ENCODE data around the gene HORMAD2. TPM values are rescaled to one million over a fixed set of nuclear protein-coding genes. Genes with fewer than 3 reads are reported as not detected.

Gene HORMAD2
- total RNA-seq, 4 donors from 2014 or later = not detected

DNA sequence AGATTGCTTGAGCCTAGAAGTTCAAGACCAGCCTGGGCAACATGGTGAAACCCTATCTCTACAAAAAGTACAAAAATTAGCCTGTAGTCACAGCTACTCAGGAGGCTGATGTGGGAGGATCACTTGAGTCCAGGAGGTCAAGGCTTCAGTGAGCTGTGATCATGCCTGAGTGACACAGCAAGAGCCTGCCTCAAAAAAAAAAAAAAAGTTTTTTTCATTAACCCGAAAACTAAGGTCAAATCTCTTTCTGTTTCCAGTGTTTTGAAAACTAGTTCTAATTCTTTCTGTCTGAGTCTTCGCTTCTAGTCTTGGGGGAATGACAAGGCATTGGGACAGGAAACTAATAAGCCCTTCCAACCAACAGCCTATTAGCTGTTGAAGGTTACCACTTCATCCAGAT is 108.6 kb downstream of the HORMAD2 start:
- DNase-seq (ENCODE audit: extremely low spot score) = no peak
- Histone ChIP-seq H3K36me3 (no peaks in the 10 kb centered on the region), H3K9me3 (no peaks in the 10 kb centered on the region), H3K4me1 (peaks cover 0 to 9% (median 7%) of the 10 kb centered on the region in 4 donors), H3K27me3 (no peaks in the 10 kb centered on the region), H3K27ac (replicated peaks in 1 of 4) (no peak overlapping the region), H3K4me3 (no peak overlapping the region)
- intact Hi-C loops (cut with DNase I) = no loop called here
- 91% methylated on average over 2 of the region's 2 CpGs for WGBS
- TF ChIP-seq POLR2AphosphoS5 (IDR thresholded peaks at IDR 0.05) = no peak
- TF ChIP-seq, protein P1, sequence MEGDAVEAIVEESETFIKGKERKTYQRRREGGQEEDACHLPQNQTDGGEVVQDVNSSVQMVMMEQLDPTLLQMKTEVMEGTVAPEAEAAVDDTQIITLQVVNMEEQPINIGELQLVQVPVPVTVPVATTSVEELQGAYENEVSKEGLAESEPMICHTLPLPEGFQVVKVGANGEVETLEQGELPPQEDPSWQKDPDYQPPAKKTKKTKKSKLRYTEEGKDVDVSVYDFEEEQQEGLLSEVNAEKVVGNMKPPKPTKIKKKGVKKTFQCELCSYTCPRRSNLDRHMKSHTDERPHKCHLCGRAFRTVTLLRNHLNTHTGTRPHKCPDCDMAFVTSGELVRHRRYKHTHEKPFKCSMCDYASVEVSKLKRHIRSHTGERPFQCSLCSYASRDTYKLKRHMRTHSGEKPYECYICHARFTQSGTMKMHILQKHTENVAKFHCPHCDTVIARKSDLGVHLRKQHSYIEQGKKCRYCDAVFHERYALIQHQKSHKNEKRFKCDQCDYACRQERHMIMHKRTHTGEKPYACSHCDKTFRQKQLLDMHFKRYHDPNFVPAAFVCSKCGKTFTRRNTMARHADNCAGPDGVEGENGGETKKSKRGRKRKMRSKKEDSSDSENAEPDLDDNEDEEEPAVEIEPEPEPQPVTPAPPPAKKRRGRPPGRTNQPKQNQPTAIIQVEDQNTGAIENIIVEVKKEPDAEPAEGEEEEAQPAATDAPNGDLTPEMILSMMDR (IDR thresholded peaks at IDR 0.05) = no peak
- TF ChIP-seq POLR2A (IDR thresholded peaks at IDR 0.05; ENCODE audit: low read depth) = no peak
- TF ChIP-seq EP300 (IDR thresholded peaks at IDR 0.05) = no peak

DNA sequence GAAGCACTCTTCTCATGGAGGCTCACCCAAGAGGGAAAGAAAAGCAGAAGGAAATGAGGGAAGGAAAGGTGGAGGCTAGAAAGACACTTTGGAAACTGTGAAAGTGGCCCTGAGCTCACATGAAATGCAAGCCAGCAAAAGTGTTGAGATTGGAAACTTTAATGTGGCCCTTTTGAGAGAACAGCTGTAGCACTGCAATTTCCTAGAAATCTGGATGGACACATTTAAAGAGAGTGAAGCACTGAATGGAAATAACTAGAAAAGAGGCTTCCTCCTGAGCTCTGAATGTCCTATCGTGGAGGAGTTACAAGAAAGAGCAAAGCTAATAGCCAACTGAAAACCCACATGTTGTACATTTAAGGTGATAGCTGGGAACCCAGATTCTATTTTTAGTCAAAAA is 110.3 kb downstream of the HORMAD2 start:
- TF ChIP-seq EP300 (IDR thresholded peaks at IDR 0.05) (no peak), POLR2AphosphoS5 (IDR thresholded peaks at IDR 0.05) (no peak), POLR2A (IDR thresholded peaks at IDR 0.05; ENCODE audit: low read depth) (no peak)
- TF ChIP-seq, protein P1 (IDR thresholded peaks at IDR 0.05) = no peak
- intact Hi-C loops (cut with DNase I) = no loop called here
- DNase-seq (ENCODE audit: extremely low spot score) = peak; percentile 39
- WGBS = 63% methylated on average over 1 of the region's 1 CpG
- H3K27me3 ChIP-seq = no peaks in the 10 kb centered on the region
- no peak overlapping the region for H3K27ac ChIP-seq (replicated peaks in 1 of 4)
- H3K4me3 ChIP-seq = no peak overlapping the region
- H3K4me1 ChIP-seq = peaks cover 4 to 9% (median 6%) of the 10 kb centered on the region in 4 donors
- no peaks in the 10 kb centered on the region for H3K9me3 ChIP-seq
- no peaks in the 10 kb centered on the region for H3K36me3 ChIP-seq

DNA sequence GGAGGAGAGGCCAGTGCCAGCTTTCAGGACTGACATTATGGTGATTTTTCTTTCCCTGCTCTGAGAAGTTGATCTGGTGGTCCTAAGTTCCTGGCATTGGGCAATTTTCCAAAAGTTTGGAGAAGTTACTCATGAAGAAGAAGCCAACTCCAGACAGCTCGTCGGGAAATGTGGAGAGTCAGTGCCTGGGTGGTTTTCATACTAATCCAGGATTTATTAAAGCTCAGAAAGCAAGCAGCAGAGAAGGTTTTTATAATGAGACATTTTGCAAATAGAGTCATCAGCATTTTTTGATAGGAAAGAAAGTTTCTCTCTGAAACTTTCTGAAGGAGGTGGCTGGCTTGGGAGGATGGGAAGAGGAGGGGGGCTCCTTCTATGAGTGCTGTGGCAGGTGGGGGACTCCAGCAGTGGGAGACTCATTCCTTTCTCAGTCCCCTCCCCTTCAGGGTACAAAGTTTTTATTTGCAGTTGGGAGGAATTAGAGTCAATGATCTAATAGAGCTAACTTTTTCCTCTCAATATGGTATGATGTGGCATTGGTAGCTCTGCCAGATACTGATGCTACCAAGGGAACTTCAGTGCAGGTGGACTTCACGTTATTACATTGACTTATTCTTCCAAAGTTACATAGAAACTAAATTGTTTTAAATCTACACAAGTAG is 110.9 kb downstream of the HORMAD2 start:
- Histone ChIP-seq H3K9me3 (no peaks in the 10 kb centered on the region), H3K27ac (replicated peaks in 1 of 4) (no peak overlapping the region), H3K27me3 (no peaks in the 10 kb centered on the region), H3K4me1 (peaks cover 9 to 11% (median 10%) of the 10 kb centered on the region in 4 donors), H3K4me3 (no peak overlapping the region), H3K36me3 (no peaks in the 10 kb centered on the region)
- 82% methylated on average over 3 of the region's 3 CpGs for WGBS
- intact Hi-C loops (cut with DNase I) = no loop called here
- TF ChIP-seq POLR2AphosphoS5 (IDR thresholded peaks at IDR 0.05) (no peak), POLR2A (IDR thresholded peaks at IDR 0.05; ENCODE audit: low read depth) (no peak), EP300 (IDR thresholded peaks at IDR 0.05) (no peak)
- TF ChIP-seq, protein P1 (IDR thresholded peaks at IDR 0.05) = no peak
- DNase-seq (ENCODE audit: extremely low spot score) = no peak

DNA sequence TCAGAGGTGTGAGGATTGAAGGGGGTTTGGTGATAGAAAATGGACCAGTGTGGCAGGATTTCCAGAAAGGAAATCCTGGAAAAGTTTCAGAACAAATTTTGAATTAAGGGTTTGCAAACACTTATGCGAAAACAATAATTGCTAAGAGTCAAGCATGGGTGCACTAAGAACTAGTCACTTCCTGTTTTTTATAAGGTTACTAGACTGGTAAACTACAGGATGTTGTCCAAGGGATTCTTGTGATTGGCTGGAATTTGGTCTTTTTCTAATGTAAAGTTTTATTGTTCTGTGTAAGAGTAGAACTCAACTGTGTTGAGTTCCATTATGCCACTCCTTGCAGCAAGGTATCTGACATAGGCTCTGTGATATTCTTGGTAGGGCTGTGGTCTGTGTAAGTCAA is 112.2 kb downstream of the HORMAD2 start:
- H3K27ac ChIP-seq (replicated peaks in 1 of 4) = no peak overlapping the region
- no peaks in the 10 kb centered on the region for H3K27me3 ChIP-seq
- peaks cover 22 to 24% (median 22%) of the 10 kb centered on the region in 4 donors for H3K4me1 ChIP-seq
- intact Hi-C loops (cut with DNase I) = no loop called here
- no peak overlapping the region for H3K4me3 ChIP-seq
- no peaks in the 10 kb centered on the region for H3K9me3 ChIP-seq
- no peaks in the 10 kb centered on the region for H3K36me3 ChIP-seq
- 61% methylated on average over 1 of the region's 1 CpG for WGBS
- no peak for DNase-seq (ENCODE audit: extremely low spot score)
- TF ChIP-seq, protein P1 (IDR thresholded peaks at IDR 0.05) = no peak
- no peak for TF ChIP-seq POLR2AphosphoS5 (IDR thresholded peaks at IDR 0.05)
- TF ChIP-seq EP300 (IDR thresholded peaks at IDR 0.05) = no peak
- no peak for TF ChIP-seq POLR2A (IDR thresholded peaks at IDR 0.05; ENCODE audit: low read depth)
